Stimulated activated CD8-positive, alpha-beta memory T cell treated with anti-CD3 and anti-CD28 coated beads, Interleukin-12 subunit alpha, Interleukin-12 subunit beta, amount 100 ng/mL, for 24 hours (primary cell): Measurements from ENCODE around the gene NT5C1A.
A peak's percentile ranks its signal among the peaks of the same experiment; 100 is the strongest.

Source experiments
- DNase-seq: peaks from one replicate; pipeline ENCODE4 v3.0.0-alpha.2; 2020; ENCODE audit errors: extremely low read depth

The NT5C1A gene

GRCh38 chr1:39637361-39637760 lies 34.5 kb downstream of the NT5C1A start:
- DNase-seq, result no peak

- no peak for DNase-seq
These were observed 36.1 kb downstream of the NT5C1A start for GRCh38 chr1:39635871-39636210.

GRCh38 chr1:39635205-39635870 lies 36.6 kb downstream of the NT5C1A start:
- no peak for DNase-seq

GRCh38 chr1:39633422-39633821 lies 38.5 kb downstream of the NT5C1A start:
- no peak for DNase-seq

- DNase-seq, result no peak
These were observed 39.1 kb downstream of the NT5C1A start for GRCh38 chr1:39632682-39633417.

- no peak for DNase-seq
These were observed 39.6 kb downstream of the NT5C1A start for GRCh38 chr1:39632323-39632681.

GRCh38 chr1:39631361-39632322 lies 40.3 kb downstream of the NT5C1A start:
- no peak for DNase-seq

- no peak for DNase-seq
These were observed 43.0 kb downstream of the NT5C1A start for GRCh38 chr1:39628807-39629350.

GRCh38 chr1:39626646-39627045 lies 45.3 kb downstream of the NT5C1A start:
- no peak for DNase-seq

GRCh38 chr1:39625462-39626273 lies 46.2 kb downstream of the NT5C1A start:
- no peak for DNase-seq

GRCh38 chr1:39625009-39625408 lies 46.9 kb downstream of the NT5C1A start:
- no peak for DNase-seq

- DNase-seq, result no peak
These were observed 48.9 kb downstream of the NT5C1A start for GRCh38 chr1:39623053-39623452.

GRCh38 chr1:39622427-39622826 lies 49.5 kb downstream of the NT5C1A start:
- no peak for DNase-seq

GRCh38 chr1:39620659-39621165 lies 51.2 kb downstream of the NT5C1A start:
- no peak for DNase-seq

- no peak for DNase-seq
These were observed 54.3 kb downstream of the NT5C1A start for GRCh38 chr1:39617488-39618049.

- no peak for DNase-seq
These were observed 56.7 kb downstream of the NT5C1A start for GRCh38 chr1:39615086-39615673.

GRCh38 chr1:39614488-39614887 lies 57.4 kb downstream of the NT5C1A start:
- DNase-seq, result no peak

- DNase-seq, result no peak
These were observed 58.7 kb downstream of the NT5C1A start for GRCh38 chr1:39613250-39613649.

GRCh38 chr1:39609618-39610331 lies 62.1 kb downstream of the NT5C1A start:
- peak; percentile 60 for DNase-seq
